ENCODE data around the gene MIOX.

GRCh38 chr22:50518606-50519005 lies 31.9 kb downstream of the MIOX start:
- TF ChIP-seq MEF2D (tag; conservative IDR thresholded peaks at IDR 0.05; ENCODE audit: low read depth) (no peak), POLR3A (IDR thresholded peaks at IDR 0.05; ENCODE audit: borderline replicate concordance, extremely low read depth, insufficient read depth, insufficient read length) (no peak), EGR1 (conservative IDR thresholded peaks at IDR 0.05) (no peak), SIN3B (IDR thresholded peaks at IDR 0.05; ENCODE audit: low read depth) (no peak), TEAD4 (IDR thresholded peaks at IDR 0.05; ENCODE audit: low read length) (no peak), TEAD4 (CRISPR knock-in tag; IDR thresholded peaks at IDR 0.05; ENCODE audit: borderline replicate concordance) (no peak), CTCF (IDR thresholded peaks at IDR 0.05 in 2 of 3, conservative IDR thresholded peaks at IDR 0.05 in 1 of 3; ENCODE audit: insufficient read depth in 2 of 3, low read depth in 1 of 3, low read length in 3 of 3) (no peak), BMI1 (IDR thresholded peaks at IDR 0.05; ENCODE audit: low read length) (no peak), SMC3 (conservative IDR thresholded peaks at IDR 0.05; ENCODE audit: insufficient read depth, low read depth, low read length) (no peak), MYC (IDR thresholded peaks at IDR 0.05; ENCODE audit: low read depth, low read length) (no peak), MYC (CRISPR knock-in tag; IDR thresholded peaks at IDR 0.05; ENCODE audit: borderline replicate concordance, low read depth) (no peak), POLR2A (conservative IDR thresholded peaks at IDR 0.05) (no peak), ZFPM2 (CRISPR knock-in tag; IDR thresholded peaks at IDR 0.05) (no peak)
